ENCODE measurements around the gene SLC9A8.
"Not testable (repeated sequence)": the region's sequence is repeated elsewhere in the genome, so short reads cannot be mapped to it uniquely, and the experiment has no call there.

The SLC9A8 gene

DNA sequence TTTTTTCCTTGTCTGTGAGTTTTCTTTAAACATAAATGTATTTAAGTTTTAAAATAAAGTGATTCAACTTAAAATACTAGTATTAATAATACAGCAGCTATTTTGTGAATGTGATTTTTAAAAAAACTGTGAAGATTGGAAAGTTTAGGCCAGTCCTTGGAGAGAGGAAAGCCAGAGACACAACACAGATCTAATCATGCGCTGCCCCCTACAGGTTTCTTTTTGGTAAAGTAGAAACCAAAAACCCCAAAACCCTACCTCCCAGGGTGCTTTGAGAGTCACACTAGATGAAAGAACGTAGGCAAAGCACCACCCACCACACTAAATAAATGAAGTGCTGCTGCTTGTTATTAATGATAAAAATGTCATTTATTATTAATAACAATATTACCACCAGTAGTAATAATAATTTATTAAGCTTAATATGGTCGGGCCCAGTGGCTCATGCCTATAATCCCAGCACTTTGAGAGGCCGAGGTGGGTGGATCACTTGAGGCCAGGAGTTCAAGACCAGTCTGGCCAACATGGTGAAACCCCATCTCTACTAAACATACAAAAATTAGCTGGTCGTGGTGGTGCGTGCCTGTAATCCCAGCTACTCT is 33.7 kb downstream of the SLC9A8 start:
- in situ Hi-C loops (cut with MboI; ENCODE audit: low sequenced_read_pairs) = no loop called here

DNA sequence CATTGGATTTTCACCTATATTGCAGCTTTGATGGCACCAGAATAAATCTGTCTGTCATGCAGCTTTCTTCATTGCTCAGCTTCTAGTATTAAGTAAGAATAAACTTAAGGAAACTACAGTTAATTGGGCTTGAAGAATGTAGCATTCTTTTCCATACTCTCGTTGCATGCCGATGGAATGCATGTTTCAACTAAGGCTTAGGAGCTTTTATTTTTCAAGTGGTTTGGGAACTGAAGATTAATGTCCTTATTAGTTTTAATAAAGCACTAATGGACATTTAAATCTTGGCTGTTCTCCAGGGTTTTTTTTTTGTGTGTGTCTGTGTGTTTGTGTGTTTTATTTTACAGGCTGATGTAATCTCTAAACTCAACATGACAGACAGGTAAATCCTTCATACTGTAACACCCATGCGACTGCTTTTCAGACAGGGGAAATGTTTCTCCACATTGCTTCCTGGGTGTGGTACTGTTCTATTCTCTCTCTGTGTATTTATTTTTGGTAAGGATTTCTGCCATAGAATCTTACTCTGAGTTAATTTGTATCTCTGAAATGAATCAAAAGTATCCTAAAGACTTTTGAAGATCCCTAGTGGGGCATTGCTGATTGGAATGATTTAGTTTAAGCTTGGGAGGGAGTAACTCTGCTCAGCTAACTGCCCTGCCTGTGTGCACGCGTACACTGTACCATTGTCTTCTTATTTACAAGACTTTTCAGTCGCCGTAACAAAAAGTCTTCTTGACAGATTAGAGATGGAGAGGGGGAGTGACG is 38.0 kb downstream of the SLC9A8 start:
- in situ Hi-C loops (cut with MboI; ENCODE audit: low sequenced_read_pairs) = no loop called here

DNA sequence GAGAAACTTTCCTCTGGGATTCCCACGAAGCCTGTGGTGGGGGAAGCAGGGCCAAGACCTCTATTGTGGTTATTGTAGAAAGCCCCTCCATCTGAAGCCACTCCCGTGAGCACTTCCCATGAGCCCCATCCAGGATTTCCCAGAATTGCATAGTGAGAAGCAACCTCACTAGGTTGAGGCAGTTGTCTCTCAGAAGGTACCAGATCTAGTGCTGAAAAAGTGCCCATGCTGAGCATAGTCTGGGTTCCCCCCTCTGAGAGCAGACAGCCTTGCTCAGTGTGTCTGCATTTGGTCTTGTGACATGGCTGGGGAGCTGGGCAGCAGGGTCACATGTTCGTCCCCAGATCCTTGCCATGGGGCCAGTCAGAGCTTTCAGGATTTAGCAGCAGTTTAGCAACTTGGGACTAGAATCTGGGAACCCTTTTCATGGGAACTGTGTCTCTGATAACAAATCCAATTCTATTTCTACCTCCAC is 38.6 kb downstream of the SLC9A8 start:
- in situ Hi-C loops (cut with MboI; ENCODE audit: low sequenced_read_pairs) = no loop called here

DNA sequence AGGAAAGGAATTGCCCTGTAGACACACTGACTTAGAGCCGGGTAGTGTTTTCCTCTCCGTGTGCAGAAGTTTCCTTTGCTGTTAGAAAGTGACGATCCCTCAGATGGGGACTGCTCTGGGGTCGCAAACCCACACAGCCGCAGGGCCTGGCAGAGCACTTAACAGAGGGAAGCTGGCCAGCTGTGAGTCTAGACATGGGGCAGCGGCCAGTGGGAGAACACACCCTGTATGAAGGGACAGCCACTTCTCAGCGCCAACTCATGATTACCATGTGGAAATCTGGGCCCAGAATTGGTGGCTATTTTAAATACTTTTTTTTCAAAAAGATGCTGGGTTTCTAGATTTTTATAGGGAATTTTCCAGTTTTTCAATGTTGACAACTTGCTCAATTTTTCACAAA is 39.4 kb downstream of the SLC9A8 start:
- in situ Hi-C loops (cut with MboI; ENCODE audit: low sequenced_read_pairs) = no loop called here

DNA sequence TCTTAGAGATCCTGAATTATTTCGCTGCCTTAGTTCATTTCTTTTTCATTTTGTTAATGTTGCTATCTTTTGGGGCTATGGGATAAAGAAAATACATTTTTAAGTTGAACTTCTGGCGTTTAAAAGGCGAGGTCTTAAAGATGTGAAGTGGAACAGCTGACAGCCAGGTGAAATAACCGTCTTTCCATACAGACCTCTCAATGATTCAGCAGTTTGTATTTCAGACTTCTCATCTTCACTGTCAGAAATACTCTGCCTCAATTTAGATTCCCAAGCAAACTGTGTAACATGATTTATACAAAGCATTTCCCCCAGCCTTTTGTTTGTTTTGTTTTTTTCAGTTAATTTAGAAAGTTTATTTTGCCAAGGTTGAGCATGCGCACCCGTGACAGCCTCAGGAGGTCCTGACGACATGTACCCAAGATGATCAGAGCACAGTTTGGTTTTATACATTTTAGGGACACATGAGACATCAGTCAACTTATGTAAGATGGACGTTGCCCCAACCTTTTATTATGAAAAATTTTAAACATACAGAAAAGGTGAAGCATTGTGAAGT is 40.0 kb downstream of the SLC9A8 start:
- in situ Hi-C loops (cut with MboI; ENCODE audit: low sequenced_read_pairs) = no loop called here

DNA sequence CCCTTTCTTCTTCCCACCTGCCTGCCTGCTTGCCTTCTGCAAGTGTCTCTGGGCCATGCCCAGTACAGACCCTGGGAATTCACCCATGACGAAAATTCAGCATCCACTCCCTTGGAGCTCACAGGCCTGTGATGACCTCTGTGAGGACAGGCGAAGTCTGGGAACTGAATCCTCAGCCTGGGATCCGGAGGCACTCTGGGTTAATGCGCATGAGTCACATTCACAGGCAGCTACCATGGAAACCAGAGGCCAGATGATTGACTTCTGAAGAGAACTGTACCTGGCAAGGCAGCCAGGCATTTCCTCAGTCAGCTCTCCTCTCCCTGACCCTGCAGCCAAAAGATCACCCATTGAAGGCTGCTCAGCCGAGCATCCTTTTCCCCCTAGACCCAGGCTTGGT is 41.0 kb downstream of the SLC9A8 start:
- in situ Hi-C loops (cut with MboI; ENCODE audit: low sequenced_read_pairs) = no loop called here

DNA sequence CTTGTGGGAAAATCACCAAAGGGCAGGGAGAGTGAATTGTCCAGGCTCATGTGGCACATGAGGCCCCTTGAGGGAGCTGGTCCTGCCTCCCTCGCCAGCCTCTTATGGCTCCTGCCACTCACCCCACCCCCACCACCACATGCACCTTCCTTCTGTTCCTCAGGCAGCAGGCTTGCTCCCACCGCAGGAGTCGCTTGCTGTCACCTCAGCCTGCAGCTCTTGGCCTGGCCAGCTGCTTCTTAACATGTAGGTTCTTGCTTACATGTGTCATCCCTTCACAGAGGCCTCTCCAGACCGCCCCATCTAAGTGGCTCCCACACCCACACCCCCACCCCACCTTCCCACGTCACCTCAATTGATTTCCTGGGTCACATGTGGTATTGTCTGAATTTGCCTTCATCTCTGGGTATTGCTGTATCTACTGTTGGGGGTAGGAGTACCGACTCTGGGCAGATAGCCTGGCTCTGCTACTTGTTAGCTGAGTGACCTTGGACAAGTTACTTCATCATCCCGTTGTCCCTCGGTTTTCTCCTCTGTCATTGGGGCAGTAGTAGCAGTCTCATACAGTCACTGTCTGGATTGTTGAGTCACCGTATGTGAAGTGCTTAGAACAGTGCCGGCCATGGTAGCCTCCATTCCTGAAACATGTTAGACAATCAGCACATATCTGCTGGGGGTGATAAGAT is 41.7 kb downstream of the SLC9A8 start:
- in situ Hi-C loops (cut with MboI; ENCODE audit: low sequenced_read_pairs) = no loop called here

DNA sequence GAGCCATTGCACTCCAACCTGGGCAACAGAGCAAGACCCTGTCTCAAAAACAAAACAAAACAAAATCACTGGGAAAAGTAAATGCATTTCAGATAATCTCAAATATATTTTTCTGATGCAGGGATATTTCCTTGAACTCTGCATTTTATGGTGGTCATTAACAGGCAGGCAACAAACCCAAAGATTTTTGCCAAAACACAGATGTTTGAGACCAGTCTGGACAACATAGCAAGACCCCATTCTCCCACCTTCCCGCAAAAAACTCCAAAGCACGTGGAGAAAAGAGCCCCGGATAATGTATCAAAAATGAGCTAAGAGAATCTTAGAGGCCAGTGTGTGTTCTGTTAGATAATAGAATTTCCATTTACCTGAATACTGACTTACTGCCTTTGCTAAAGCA is 44.3 kb downstream of the SLC9A8 start:
- in situ Hi-C loops (cut with MboI; ENCODE audit: low sequenced_read_pairs) = no loop called here

DNA sequence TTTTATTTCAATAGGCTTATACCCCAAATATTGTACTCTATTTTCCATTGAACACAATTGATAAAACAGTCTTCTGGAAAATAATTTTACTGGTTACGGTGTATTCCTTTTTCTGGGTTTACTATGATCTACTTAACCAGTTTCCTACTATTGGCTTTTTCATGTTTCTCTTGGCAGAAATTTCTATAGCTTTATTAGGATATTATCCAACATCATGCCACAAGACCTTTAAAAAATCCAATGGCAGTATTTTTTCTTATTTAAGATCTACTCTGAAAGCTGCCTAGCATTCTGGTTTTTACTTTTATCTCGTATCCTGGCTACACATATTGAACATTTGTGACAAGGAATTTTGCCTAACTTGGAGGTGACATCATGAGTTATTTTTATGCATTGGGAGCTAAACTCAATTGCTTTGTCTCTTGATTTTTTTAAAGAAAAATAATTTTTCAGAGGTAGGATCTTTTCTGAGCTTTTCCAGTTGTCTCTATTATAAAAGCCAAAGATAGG is 45.5 kb downstream of the SLC9A8 start:
- in situ Hi-C loops (cut with MboI; ENCODE audit: low sequenced_read_pairs) = no loop called here

DNA sequence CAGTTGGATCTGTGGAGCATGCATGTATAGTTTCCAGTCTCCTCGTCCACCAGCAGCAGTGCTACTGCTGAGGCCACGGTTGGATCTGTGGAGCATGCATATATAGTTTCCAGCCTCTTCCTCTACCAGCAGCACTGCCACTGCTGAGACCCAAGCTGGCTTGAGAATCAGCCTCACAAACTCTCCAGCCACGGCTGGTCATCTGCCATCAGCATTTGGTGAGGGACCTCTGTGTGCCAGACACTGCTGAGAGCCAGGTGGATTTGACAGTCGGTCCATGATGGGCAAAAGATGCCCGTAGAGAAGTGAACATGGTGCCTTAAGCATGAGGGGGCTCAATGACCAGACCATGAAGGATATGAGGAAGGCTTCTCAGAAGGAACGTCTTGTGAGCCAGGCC is 46.4 kb downstream of the SLC9A8 start:
- in situ Hi-C loops (cut with MboI; ENCODE audit: low sequenced_read_pairs) = no loop called here

DNA sequence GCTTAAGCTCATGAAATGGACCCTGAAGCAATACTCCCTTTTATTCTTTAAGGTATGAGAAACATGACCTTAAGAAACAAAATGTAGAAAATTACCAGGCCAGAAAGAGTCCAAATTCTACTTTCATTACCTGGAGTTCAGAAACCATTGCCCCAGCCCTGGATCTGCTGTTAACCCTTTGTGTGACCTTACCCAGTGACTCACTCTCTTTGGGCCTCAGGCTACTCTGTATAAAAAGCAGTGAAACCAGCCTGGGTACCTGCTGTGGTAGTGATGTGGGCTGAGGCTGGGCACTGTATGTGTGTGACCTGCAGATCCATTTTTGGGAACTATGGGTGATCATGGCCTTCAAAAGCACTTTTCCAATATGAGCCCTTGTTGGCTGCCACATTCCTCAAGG is 47.2 kb downstream of the SLC9A8 start:
- in situ Hi-C loops (cut with MboI; ENCODE audit: low sequenced_read_pairs) = no loop called here

DNA sequence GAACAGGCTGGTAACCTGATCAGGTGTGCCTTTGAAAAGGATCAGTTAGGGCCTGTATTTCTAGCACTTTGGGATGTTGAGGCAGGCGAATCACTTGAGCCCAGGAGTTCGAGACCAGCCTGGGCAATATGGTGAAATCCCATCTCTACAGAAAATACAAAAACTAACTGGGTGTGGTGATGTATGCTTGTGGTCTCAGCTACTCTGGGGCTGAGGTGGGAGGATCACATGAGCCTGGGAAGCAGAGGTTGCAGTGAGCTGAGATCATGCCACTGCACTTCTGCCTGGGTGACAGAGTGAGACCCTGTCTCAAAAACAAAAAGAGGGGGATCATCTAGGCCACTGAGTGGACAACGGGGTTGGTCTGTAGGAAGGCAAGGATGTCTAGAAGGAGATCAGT is 48.6 kb downstream of the SLC9A8 start:
- in situ Hi-C loops (cut with MboI; ENCODE audit: low sequenced_read_pairs) = not testable (repeated sequence)

DNA sequence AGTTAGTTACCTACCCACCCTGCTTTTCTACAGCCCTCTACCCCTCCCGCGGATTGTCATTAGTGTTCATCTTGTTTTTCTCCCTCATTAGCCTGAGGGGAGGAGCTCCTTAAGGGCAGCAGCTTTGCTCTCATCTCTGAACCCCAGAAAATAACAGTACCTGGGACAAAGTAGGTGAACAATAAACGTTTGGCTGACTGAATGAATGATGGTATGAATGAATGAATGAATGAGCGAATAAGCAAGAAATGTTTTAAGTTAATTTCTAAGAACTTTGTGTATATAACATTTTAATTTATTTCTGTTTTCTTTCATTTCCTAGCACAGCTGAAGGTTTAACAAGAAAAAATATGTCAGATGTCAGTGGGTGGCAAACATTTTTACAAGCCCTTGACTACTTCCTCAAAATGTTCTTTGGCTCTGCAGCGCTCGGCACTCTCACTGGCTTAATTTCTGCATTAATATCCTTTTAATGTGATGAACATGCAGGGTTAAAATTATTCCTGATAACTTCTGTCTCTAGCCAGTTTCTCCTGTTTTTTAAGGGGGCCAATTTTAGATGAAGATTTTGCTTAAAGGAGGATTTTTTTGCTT is 50.1 kb downstream of the SLC9A8 start:
- in situ Hi-C loops (cut with MboI; ENCODE audit: low sequenced_read_pairs) = no loop called here

DNA sequence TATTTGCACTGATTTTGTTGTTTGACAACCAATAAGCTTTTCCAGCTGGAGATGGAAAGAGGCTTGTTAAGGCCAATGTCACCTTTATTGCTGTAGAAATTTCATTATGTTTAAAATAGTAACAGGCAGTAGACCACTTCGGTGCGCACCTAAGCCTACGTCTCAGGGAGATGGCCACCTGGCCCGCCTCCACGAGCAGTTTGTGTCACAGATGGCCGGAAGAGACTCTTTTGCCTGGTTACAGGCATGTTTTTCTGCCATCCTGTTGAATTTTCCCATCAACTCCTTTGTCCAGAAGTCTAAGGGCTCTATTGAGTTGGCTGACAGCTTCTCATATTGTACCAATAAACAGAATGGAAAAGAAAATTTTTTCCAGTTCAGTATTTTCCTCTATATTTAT is 51.0 kb downstream of the SLC9A8 start:
- in situ Hi-C loops (cut with MboI; ENCODE audit: low sequenced_read_pairs) = no loop called here

DNA sequence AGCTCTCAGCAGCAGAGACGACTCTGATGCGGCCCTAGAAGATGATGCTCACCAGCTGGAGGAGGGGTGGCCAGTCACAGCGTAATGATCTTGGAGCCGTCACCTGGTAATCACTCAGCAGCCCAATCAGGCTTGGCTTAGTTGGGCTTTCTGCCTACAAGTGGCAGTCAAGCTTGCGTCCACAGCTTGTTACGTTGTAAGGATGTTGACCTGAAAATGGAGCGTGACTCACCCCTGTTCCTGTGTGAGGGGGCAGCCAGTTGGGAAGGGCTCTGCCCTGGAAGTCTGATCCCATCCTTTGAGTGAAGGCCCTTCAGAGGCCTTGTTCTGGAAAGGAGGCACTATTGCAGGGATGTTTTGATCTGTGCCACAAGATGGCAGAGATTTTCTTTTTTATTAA is 52.9 kb downstream of the SLC9A8 start:
- in situ Hi-C loops (cut with MboI; ENCODE audit: low sequenced_read_pairs) = no loop called here

DNA sequence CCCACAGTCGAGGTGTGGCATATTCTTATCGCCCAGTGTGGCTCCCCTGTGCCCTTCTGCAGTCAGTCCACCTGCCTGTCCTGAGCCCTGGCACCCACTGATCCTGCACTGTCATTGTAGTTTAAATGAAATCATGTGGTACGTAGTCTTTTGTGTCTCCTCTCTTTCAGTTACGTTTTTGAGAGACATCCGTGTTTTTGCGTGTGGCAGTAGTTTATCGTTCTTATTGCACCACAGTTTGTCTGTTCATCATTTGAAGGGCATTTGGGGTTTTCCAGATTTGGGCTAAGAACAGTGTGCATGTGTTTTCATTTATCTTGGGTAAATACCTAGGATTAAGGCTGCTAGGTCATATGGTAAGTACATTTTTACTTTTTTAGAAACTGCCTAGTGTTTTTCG is 53.4 kb downstream of the SLC9A8 start:
- in situ Hi-C loops (cut with MboI; ENCODE audit: low sequenced_read_pairs) = no loop called here

DNA sequence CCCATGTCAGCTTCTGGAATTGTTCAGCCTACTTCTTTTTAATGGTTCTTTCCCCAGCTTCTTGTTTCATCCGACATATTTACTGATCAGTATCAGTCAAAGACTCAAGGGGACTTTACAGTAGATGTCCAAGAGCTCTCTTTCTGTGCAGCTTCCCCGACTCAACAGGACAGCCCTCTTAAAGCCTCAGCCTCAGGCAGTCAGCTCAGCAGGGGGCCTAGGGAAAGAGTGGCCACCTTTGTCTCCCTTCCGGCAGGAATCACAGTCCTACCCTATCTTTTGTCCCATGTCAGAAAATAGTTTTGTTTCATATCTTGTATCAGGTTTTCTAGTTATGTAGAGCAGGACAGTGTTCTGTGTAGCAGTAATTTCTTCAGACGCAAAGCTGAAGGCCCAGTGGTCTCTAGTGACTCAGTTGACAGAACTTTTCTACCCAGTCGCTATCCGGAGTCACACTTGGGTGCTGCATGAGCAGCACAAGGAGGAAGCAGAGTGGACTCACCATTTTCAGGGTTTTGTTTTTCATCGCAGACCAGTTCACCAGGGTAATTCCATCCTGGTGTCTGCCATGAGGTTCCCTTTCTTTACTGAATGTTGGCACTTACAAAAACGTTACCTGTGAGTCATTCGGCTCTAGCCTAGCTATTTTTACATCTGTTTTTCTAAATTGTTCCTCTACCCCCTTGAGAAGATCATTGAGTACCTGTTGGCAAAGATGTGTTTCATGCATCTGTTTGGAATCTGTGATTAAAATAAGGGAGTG is 55.0 kb downstream of the SLC9A8 start:
- in situ Hi-C loops (cut with MboI; ENCODE audit: low sequenced_read_pairs) = no loop called here

DNA sequence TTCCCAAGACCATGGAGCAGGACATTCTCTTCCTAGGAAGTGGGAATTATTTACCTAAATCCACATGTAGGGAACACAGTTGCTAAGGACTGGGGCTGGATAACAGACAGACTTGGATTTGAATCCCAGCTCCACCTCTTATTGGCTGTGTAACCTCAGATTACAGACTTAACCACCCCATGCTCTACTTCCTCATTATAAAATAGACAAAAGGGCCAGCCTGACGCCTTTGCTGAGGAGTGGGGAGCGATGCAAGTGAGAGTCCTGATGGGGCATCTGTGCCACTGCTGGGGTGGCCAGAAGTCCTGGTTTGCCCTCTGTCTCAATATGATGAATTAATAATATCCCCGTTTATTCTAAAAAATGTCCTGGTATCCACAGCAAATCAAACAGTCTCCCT is 55.9 kb downstream of the SLC9A8 start:
- in situ Hi-C loops (cut with MboI; ENCODE audit: low sequenced_read_pairs) = no loop called here

DNA sequence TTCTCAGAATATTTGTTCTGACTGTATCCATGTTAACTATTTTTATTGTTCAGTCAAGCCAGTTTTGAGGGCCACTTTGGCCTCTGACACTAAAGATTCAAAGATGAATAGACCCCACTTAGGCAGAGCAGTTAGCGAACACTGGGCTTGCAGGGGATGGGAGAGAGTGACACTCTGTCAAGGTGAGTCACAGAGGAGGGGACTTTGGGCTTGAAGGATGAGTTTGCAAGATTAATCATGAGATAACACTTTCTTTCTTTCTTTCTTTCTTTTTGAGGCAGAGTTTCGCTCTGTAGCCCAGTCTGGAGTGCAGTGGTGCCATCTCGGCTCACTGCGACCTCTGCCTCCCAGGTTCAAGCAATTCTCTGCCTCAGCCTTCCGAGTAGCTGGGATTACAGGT is 56.3 kb downstream of the SLC9A8 start:
- in situ Hi-C loops (cut with MboI; ENCODE audit: low sequenced_read_pairs) = no loop called here

DNA sequence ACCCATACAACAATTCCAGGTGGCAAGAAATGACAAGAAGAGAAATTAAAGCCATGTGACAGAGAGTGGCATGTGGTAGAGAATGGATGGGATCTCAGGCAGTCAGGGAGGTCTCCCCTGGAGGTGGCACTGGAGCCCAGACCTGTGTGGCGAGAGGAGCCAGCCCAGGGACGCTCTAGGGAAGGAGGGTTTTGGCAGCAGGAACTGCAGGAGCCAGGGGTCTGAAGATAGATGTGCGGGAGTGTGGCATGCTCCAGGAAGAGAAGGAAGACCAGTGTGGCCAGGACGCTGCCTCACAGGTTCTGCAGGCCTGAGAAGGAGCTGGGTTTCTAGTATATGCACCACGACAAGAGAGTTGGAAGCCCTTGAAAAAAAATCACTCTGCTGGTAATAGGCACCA is 57.6 kb downstream of the SLC9A8 start:
- in situ Hi-C loops (cut with MboI; ENCODE audit: low sequenced_read_pairs) = no loop called here
